Measurements from ENCODE around the gene CELF5. TPM values are rescaled to one million over a fixed set of nuclear protein-coding genes. Genes with fewer than 3 reads are reported as not detected.
"Not testable (repeated sequence)": the region's sequence is repeated elsewhere in the genome, so short reads cannot be mapped to it uniquely, and the experiment has no call there.

Gene CELF5
- total RNA-seq, 2 donors from 2014 or later, result 0.08 TPM; not detected in 1

- Histone ChIP-seq H3K27ac (no peak overlapping the region), H3K9me3 (no peaks in the 10 kb centered on the region), H3K27me3 (no peaks in the 10 kb centered on the region), H3K4me1 (no peaks in the 10 kb centered on the region), H3K36me3 (no peaks in the 10 kb centered on the region), H3K4me3 (no peak overlapping the region)
- DNase-seq (ENCODE audit: low spot score), result no peak
- no peak for TF ChIP-seq CTCF (IDR thresholded peaks at IDR 0.05)
These were observed 69.8 kb downstream of the CELF5 start for GRCh38 chr19:3294080-3294850.

GRCh38 chr19:3295581-3295980 lies 71.1 kb downstream of the CELF5 start:
- Histone ChIP-seq H3K9me3 (no peaks in the 10 kb centered on the region), H3K4me3 (no peak overlapping the region), H3K36me3 (no peaks in the 10 kb centered on the region), H3K27ac (no peak overlapping the region), H3K27me3 (no peaks in the 10 kb centered on the region), H3K4me1 (no peaks in the 10 kb centered on the region)
- DNase-seq (ENCODE audit: low spot score), result no peak
- no peak for TF ChIP-seq CTCF (IDR thresholded peaks at IDR 0.05)

GRCh38 chr19:3296034-3296433 lies 71.6 kb downstream of the CELF5 start:
- Histone ChIP-seq H3K27ac (no peak overlapping the region), H3K4me3 (no peak overlapping the region), H3K27me3 (no peaks in the 10 kb centered on the region), H3K9me3 (no peaks in the 10 kb centered on the region), H3K36me3 (no peaks in the 10 kb centered on the region), H3K4me1 (no peaks in the 10 kb centered on the region)
- TF ChIP-seq CTCF (IDR thresholded peaks at IDR 0.05), result no peak
- DNase-seq (ENCODE audit: low spot score), result no peak

- H3K36me3 ChIP-seq, result no peaks in the 10 kb centered on the region
- no peak for DNase-seq (ENCODE audit: low spot score)
- H3K4me1 ChIP-seq, result no peaks in the 10 kb centered on the region
- no peaks in the 10 kb centered on the region for H3K9me3 ChIP-seq
- no peak overlapping the region for H3K27ac ChIP-seq
- TF ChIP-seq CTCF (IDR thresholded peaks at IDR 0.05), result no peak
- H3K27me3 ChIP-seq, result no peaks in the 10 kb centered on the region
- no peak overlapping the region for H3K4me3 ChIP-seq
These were observed 72.0 kb downstream of the CELF5 start for GRCh38 chr19:3296446-3296845.

- Histone ChIP-seq H3K36me3 (no peaks in the 10 kb centered on the region), H3K27ac (no peak overlapping the region), H3K4me1 (no peaks in the 10 kb centered on the region), H3K27me3 (no peaks in the 10 kb centered on the region), H3K9me3 (peaks cover 3 to 10% of the 10 kb centered on the region in 2 donors), H3K4me3 (no peak overlapping the region)
- no peak for DNase-seq (ENCODE audit: low spot score)
- no peak for TF ChIP-seq CTCF (IDR thresholded peaks at IDR 0.05)
These were observed 74.5 kb downstream of the CELF5 start for GRCh38 chr19:3298853-3299449.

- H3K27me3 ChIP-seq, H3K36me3 ChIP-seq, H3K4me3 ChIP-seq: not testable (repeated sequence)
These were observed 76.1 kb downstream of the CELF5 start for GRCh38 chr19:3300566-3300965.

More at GRCh38 chr19:3300566-3300965, 76.1 kb downstream of the CELF5 start:
- not testable (repeated sequence) for H3K27ac ChIP-seq; H3K9me3 ChIP-seq; DNase-seq (ENCODE audit: low spot score); H3K4me1 ChIP-seq

Data from right atrium auricular region (tissue), 2 donors.